Measurements from ENCODE around the gene EFNA2. TPM values are rescaled to one million over a fixed set of nuclear protein-coding genes. Genes with fewer than 3 reads are reported as not detected.

Gene EFNA2
- total RNA-seq, 1 experiment from 2014 or later, result 14.3 TPM

DNA sequence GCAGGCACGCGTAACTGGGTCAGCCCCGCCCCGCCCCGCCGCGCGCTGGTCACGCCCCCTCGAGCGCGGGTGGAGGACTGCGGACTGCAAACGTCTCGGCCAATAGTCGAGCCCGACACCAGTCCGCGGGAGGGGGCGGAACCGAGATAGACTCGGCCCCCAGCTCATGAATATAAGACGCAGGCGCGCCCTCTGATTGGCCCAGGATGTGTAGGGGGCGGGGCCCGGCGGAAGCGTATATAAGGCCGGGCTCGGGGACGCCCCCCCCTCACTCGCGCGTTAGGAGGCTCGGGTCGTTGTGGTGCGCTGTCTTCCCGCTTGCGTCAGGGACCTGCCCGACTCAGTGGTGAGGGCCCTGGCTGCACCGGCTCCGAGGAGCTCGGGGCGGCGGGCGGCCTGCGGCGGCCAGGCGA, 16.6 kb upstream of the EFNA2 start, which contains the start of gene CIRBP:
Gene CIRBP, plus strand, starts transcription at position 268 of the 413 bp plus-strand sequence. CDS start 1,602 bp downstream, outside the sequence.
- Histone ChIP-seq H4K8ac (replicated peaks; ENCODE audit: insufficient read length, low read depth, low read length) (no peak within 1 kb of the TSS), H3K79me1 (ENCODE audit: insufficient read depth, low read depth, low read length, poor library complexity, severe bottlenecking) (peaks cover 9% of the 10 kb centered on the region), H4K20me1 (ENCODE audit: control insufficient read depth, insufficient read depth, insufficient read length) (no peaks in the 10 kb centered on the region), H2BK15ac (ENCODE audit: low read depth, low read length) (no peak within 1 kb of the TSS; the same call in 1 of the 2 replicates), H3K4me1 (ENCODE audit: insufficient read depth, low read length) (peaks cover 4% of the 10 kb centered on the region; the same call in 1 of the 2 replicates), H3K4ac (ENCODE audit: low read depth, low read length) (no peak within 1 kb of the TSS; the same call in 1 of the 2 replicates), H2BK20ac (ENCODE audit: low read depth, low read length, poor library complexity, severe bottlenecking) (no peak within 1 kb of the TSS), H2AFZ (ENCODE audit: low read length) (no peak within 1 kb of the TSS), H3K9me3 (ENCODE audit: control insufficient read depth, low read depth, low read length) (no peaks in the 10 kb centered on the region), H3K18ac (ENCODE audit: insufficient read length, low read depth, low read length) (peak within 1 kb of the TSS; percentile 89), H3K14ac (ENCODE audit: insufficient read depth, low read length) (peak within 1 kb of the TSS; percentile 94), H3K9ac (ENCODE audit: extremely low read depth, insufficient read length, low read length) (peak within 1 kb of the TSS; percentile 86), H2BK5ac (ENCODE audit: insufficient read length, low read length) (peak within 1 kb of the TSS; percentile 36), H3K27me3 (ENCODE audit: insufficient read depth, low read length) (no peaks in the 10 kb centered on the region), H3T11ph (ENCODE audit: low read length) (no peak within 1 kb of the TSS), H3K4me2 (ENCODE audit: insufficient read depth, insufficient read length, low read length) (peak within 1 kb of the TSS; percentile 87), H3K56ac (ENCODE audit: insufficient read length, low read depth, low read length) (no peak within 1 kb of the TSS), H3K27ac (ENCODE audit: insufficient read length, low read depth, low read length) (peak within 1 kb of the TSS; percentile 10), H2BK12ac (ENCODE audit: insufficient read length, low read depth, low read length) (no peak within 1 kb of the TSS), H2BK120ac (ENCODE audit: low read depth, low read length, poor library complexity, severe bottlenecking) (no peak within 1 kb of the TSS), H3K23ac (ENCODE audit: insufficient read length, low read depth, low read length) (no peak within 1 kb of the TSS), H2AK5ac (ENCODE audit: insufficient read length, low read length) (no peak within 1 kb of the TSS), H3K79me2 (ENCODE audit: insufficient read depth, low read length) (peaks cover 4% of the 10 kb centered on the region; the same call in 1 of the 2 replicates), H4K5ac (ENCODE audit: insufficient read length, low read depth, low read length) (no peak within 1 kb of the TSS), H3K23me2 (ENCODE audit: insufficient read length, low read depth, low read length, poor library complexity, severe bottlenecking) (peaks cover 17% of the 10 kb centered on the region), H4K91ac (ENCODE audit: insufficient read length, low read depth, low read length) (no peak within 1 kb of the TSS)
- peak; percentile 99 for DNase-seq
- H3K4me3 Mint-ChIP-seq, result peak within 1 kb of the TSS; percentile 85 to 90
- peaks cover 60 to 65% of the 10 kb centered on the region in 2 experiments for H3K4me1 Mint-ChIP-seq
- peaks cover 34 to 52% (median 41%) of the 10 kb centered on the region in 3 experiments for H3K36me3 Mint-ChIP-seq (ENCODE audit: insufficient read depth in 1 of 3, low read depth in 3 of 3)
- WGBS (ENCODE audit: extremely low coverage, insufficient read length, low lambda C conversion rate), result no CpG with 5 or more reads among the region's 50 CpGs
- peaks cover 13% of the 10 kb centered on the region for H3K27me3 Mint-ChIP-seq (ENCODE audit: low read depth)
- H3K9me3 Mint-ChIP-seq, result no peaks in the 10 kb centered on the region
- no peak for TF ChIP-seq CTCF (conservative IDR thresholded peaks at IDR 0.05)
- H3K27ac Mint-ChIP-seq, result peak within 1 kb of the TSS; percentile 95 to 99 (median 95)
